HEK293 (cell line): Measurements from ENCODE around the gene FGD6.

Experiments
- CTCF ChIA-PET: fragments of 350-600 bp; formaldehyde crosslinking; extraction: SDS; loops from one replicate; lab custom pipeline; 2021; ENCODE audit warnings: antibody characterized with exemption; lab: Yijun Ruan, JAX
- POLR2A ChIA-PET: fragments of 300-600 bp; formaldehyde crosslinking; extraction: SDS; loops from one replicate; lab custom pipeline; 2020; ENCODE audit warnings: antibody characterized with exemption, inconsistent platforms; lab: Yijun Ruan, JAX
- H3K27ac ChIP-seq: fragments of 200-500 bp; sonication (Bioruptor generic); 2 replicates; pipeline ENCODE4 v1.5.1; 2014; ENCODE audit warnings: low read depth, low read length, control low read depth, inconsistent platforms; ENCODE audit errors: extremely low read depth
- H3K36me3 ChIP-seq, 2 experiments: fragments of 200-500 bp in 1 of 2; sonication (Bioruptor generic) in 1 of 2; 1 replicate in 1 of 2; 2 replicates in 1 of 2; pipeline ENCODE4 v1.5.1; 2014 to 2017; ENCODE audit warnings: inconsistent platforms in 2 of 2, low read length in 2 of 2; ENCODE audit not compliant: control insufficient read depth in 2 of 2, insufficient read depth in 1 of 2
- H3K4me1 ChIP-seq: fragments of 200-500 bp; sonication (Bioruptor generic); 2 replicates; pipeline ENCODE4 v1.5.1; 2014; ENCODE audit warnings: mild to moderate bottlenecking, low read length, inconsistent platforms; ENCODE audit not compliant: control insufficient read depth, insufficient read depth
- H3K4me3 ChIP-seq: 2 replicates; pipeline ENCODE4 v1.5.1; 2011; ENCODE audit warnings: low read depth, mild to moderate bottlenecking, control low read depth, low read length, moderate library complexity
- H3K9me3 ChIP-seq: fragments of 200-500 bp; sonication (Bioruptor generic); 2 replicates; pipeline ENCODE4 v1.5.1; 2014; ENCODE audit warnings: low read depth, low read length, inconsistent platforms; ENCODE audit not compliant: control insufficient read depth, insufficient read depth
- HOXA7 ChIP-seq: sonication (generic); formaldehyde crosslinking; IDR thresholded peaks from 2 replicates; pipeline ENCODE4 v1.8.1; 2022; ENCODE audit warnings: missing genetic modification reagents, borderline replicate concordance
- IKZF3 ChIP-seq: fragments of 450-650 bp; IDR thresholded peaks from 2 replicates; pipeline ENCODE4 v1.5.0; 2018; ENCODE audit warnings: missing biosample characterization, mild to moderate bottlenecking, missing genetic modification characterization, moderate library complexity
- YY1 ChIP-seq: fragments of 450-650 bp; formaldehyde crosslinking; IDR thresholded peaks from 2 replicates; pipeline ENCODE4 v1.5.1; 2018; ENCODE audit warnings: missing biosample characterization, missing genetic modification characterization
- ZBTB17 ChIP-seq: fragments of 450-650 bp; formaldehyde crosslinking; IDR thresholded peaks from 2 replicates; pipeline ENCODE4 v1.5.1; 2016; ENCODE audit warnings: missing biosample characterization, missing genetic modification characterization
- ZBTB20 ChIP-seq: fragments of 450-650 bp; formaldehyde crosslinking; IDR thresholded peaks from 2 replicates; pipeline ENCODE4 v1.5.1; 2016; ENCODE audit warnings: missing biosample characterization, missing genetic modification characterization
- ZBTB8A ChIP-seq: fragments of 450-650 bp; formaldehyde crosslinking; IDR thresholded peaks from 2 replicates; pipeline ENCODE4 v1.5.1; 2016; ENCODE audit warnings: missing biosample characterization, missing genetic modification characterization
- ZEB2 ChIP-seq: fragments of 450-650 bp; formaldehyde crosslinking; IDR thresholded peaks from 2 replicates; pipeline ENCODE4 v1.5.1; 2016; ENCODE audit warnings: missing biosample characterization, missing genetic modification characterization
- ZNF112 ChIP-seq: fragments of 450-650 bp; formaldehyde crosslinking; IDR thresholded peaks from 2 replicates; pipeline ENCODE4 v1.5.0; 2017; ENCODE audit warnings: missing biosample characterization, missing genetic modification characterization
- ZNF184 ChIP-seq: fragments of 450-650 bp; IDR thresholded peaks from 2 replicates; pipeline ENCODE4 v1.5.1; 2018; ENCODE audit warnings: missing biosample characterization, mild to moderate bottlenecking, missing genetic modification characterization
- ZNF23 ChIP-seq: fragments of 450-650 bp; formaldehyde crosslinking; IDR thresholded peaks from 2 replicates; pipeline ENCODE4 v1.5.1; 2016; ENCODE audit warnings: missing biosample characterization, missing genetic modification characterization, borderline replicate concordance
- ZNF311 ChIP-seq: fragments of 450-650 bp; formaldehyde crosslinking; IDR thresholded peaks from 2 replicates; pipeline ENCODE4 v1.5.1; 2017; ENCODE audit warnings: missing biosample characterization, missing genetic modification characterization, borderline replicate concordance
- ZNF366 ChIP-seq: fragments of 450-650 bp; formaldehyde crosslinking; conservative IDR thresholded peaks from 2 replicates; pipeline ENCODE4 v1.5.1; 2016; ENCODE audit warnings: missing biosample characterization, missing genetic modification characterization
- ZNF37A ChIP-seq: fragments of 450-650 bp; IDR thresholded peaks from 2 replicates; pipeline ENCODE4 v1.5.1; 2018; ENCODE audit warnings: missing biosample characterization, missing genetic modification characterization
- ZNF423 ChIP-seq: fragments of 450-650 bp; formaldehyde crosslinking; IDR thresholded peaks from 2 replicates; pipeline ENCODE4 v1.5.1; 2016; ENCODE audit warnings: missing biosample characterization, missing genetic modification characterization
- ZNF560 ChIP-seq: fragments of 450-650 bp; formaldehyde crosslinking; IDR thresholded peaks from 2 replicates; pipeline ENCODE4 v1.5.1; 2017; ENCODE audit warnings: missing biosample characterization, missing genetic modification characterization, borderline replicate concordance
- ZNF76 ChIP-seq: fragments of 450-650 bp; formaldehyde crosslinking; IDR thresholded peaks from 2 replicates; pipeline ENCODE4; 2016; ENCODE audit warnings: low read depth, missing biosample characterization, missing genetic modification characterization, borderline replicate concordance
- ZSCAN16 ChIP-seq: fragments of 450-650 bp; formaldehyde crosslinking; IDR thresholded peaks from 2 replicates; pipeline ENCODE4 v1.5.1; 2016; ENCODE audit warnings: missing biosample characterization, missing genetic modification characterization
- TF ChIP-seq, protein P1 (sequence below): fragments of 450-650 bp; formaldehyde crosslinking; IDR thresholded peaks from 2 replicates; pipeline ENCODE4 v1.5.1; 2016; ENCODE audit warnings: missing biosample characterization, missing genetic modification characterization
- TF ChIP-seq, protein P2 (sequence below): fragments of 450-650 bp; formaldehyde crosslinking; IDR thresholded peaks from 2 replicates; pipeline ENCODE4 v1.5.1; 2017; ENCODE audit warnings: missing biosample characterization, missing genetic modification characterization
- TF ChIP-seq, protein P3 (sequence below): fragments of 450-650 bp; formaldehyde crosslinking; IDR thresholded peaks from 2 replicates; pipeline ENCODE4 v1.5.1; 2016; ENCODE audit warnings: missing biosample characterization, missing genetic modification characterization
- TF ChIP-seq, protein P4 (sequence below): fragments of 450-650 bp; formaldehyde crosslinking; IDR thresholded peaks from 2 replicates; pipeline ENCODE4 v1.5.1; 2016; ENCODE audit warnings: missing biosample characterization, missing genetic modification characterization, low read depth

FGD6 gene

DNA sequence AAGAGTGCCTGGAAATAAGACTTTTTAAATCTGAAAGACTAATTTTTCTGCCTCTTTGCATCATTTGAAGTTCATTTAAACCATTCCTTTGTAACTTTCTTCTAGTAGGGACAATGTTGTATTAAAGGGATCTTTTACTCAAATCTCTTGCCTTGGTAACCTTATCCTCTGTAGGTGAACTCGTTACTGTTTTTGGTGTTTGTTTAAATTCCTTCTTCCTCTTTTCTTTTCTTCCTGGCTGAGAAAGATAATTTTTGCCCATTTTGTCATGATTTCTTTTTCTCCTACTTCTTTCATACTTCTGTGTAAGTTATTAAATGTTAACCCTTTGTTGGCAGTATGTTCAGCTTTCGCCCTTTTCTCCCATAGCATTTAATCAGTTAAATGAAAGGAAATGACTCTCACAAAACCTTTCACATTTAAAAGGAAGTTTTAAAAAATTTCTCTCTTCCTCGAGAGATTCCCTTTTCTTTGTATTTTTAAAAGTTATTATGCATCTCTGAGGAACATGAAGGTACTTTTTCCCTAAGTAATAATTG, 10.6 kb upstream of the FGD6 start (continued):
- TF ChIP-seq, protein P1, sequence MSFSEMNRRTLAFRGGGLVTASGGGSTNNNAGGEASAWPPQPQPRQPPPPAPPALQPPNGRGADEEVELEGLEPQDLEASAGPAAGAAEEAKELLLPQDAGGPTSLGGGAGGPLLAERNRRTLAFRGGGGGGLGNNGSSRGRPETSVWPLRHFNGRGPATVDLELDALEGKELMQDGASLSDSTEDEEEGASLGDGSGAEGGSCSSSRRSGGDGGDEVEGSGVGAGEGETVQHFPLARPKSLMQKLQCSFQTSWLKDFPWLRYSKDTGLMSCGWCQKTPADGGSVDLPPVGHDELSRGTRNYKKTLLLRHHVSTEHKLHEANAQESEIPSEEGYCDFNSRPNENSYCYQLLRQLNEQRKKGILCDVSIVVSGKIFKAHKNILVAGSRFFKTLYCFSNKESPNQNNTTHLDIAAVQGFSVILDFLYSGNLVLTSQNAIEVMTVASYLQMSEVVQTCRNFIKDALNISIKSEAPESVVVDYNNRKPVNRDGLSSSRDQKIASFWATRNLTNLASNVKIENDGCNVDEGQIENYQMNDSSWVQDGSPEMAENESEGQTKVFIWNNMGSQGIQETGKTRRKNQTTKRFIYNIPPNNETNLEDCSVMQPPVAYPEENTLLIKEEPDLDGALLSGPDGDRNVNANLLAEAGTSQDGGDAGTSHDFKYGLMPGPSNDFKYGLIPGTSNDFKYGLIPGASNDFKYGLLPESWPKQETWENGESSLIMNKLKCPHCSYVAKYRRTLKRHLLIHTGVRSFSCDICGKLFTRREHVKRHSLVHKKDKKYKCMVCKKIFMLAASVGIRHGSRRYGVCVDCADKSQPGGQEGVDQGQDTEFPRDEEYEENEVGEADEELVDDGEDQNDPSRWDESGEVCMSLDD, result no peak
- TF ChIP-seq, protein P2, sequence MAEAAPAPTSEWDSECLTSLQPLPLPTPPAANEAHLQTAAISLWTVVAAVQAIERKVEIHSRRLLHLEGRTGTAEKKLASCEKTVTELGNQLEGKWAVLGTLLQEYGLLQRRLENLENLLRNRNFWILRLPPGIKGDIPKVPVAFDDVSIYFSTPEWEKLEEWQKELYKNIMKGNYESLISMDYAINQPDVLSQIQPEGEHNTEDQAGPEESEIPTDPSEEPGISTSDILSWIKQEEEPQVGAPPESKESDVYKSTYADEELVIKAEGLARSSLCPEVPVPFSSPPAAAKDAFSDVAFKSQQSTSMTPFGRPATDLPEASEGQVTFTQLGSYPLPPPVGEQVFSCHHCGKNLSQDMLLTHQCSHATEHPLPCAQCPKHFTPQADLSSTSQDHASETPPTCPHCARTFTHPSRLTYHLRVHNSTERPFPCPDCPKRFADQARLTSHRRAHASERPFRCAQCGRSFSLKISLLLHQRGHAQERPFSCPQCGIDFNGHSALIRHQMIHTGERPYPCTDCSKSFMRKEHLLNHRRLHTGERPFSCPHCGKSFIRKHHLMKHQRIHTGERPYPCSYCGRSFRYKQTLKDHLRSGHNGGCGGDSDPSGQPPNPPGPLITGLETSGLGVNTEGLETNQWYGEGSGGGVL (tag by site-specific recombination), result no peak
- TF ChIP-seq ZBTB17 (tag by site-specific recombination) (no peak), ZNF560 (tag by site-specific recombination) (no peak), ZEB2 (peak; percentile 23; the same call in 1 of the 2 replicates), ZNF423 (tag by site-specific recombination) (no peak), ZNF112 (tag by site-specific recombination) (no peak)

DNA sequence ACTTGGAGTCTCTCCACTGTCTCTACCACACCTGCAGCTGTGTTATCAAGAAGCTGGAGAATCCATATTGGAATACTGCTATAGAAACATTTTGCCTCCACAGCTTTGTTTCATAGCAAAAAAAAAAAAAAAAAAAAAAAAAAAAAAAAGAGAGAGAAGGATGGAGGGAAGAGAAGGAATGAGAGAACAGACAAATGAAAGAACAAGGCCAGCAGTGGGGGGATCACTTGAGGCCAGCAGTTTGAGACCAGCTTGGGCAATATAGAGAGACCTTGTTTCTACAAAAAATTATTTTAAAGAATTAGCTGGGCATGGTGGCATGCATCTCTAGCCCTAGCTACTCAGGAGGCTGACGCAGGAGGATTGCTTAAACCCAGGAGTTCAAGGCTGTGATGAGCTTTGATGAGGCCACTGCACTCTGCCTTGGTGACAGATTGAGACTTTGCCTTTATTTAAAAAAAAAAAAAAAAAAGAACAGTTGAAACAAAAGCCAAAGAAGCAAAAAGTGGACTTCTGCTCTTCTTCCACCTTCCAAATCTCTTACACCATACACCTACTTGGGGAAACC, 8.5 kb upstream of the FGD6 start:
- Histone ChIP-seq H3K4me1 (peaks cover 10% of the 10 kb centered on the region), H3K27ac (no peak overlapping the region), H3K4me3 (no peak overlapping the region), H3K9me3 (no peaks in the 10 kb centered on the region), H3K36me3 (peaks cover 4 to 12% of the 10 kb centered on the region in 2 experiments; a peak in 2 of 3 replicates)
- ChIA-PET POLR2A (interaction anchor here (1.3 kb wide), 1 partner anchor 248 kb away, joined by 3 read pairs; no protein-coding TSS in a partner anchor), CTCF (no interaction called here)
- no peak for TF ChIP-seq ZNF311 (tag by site-specific recombination)
- TF ChIP-seq, protein P3, sequence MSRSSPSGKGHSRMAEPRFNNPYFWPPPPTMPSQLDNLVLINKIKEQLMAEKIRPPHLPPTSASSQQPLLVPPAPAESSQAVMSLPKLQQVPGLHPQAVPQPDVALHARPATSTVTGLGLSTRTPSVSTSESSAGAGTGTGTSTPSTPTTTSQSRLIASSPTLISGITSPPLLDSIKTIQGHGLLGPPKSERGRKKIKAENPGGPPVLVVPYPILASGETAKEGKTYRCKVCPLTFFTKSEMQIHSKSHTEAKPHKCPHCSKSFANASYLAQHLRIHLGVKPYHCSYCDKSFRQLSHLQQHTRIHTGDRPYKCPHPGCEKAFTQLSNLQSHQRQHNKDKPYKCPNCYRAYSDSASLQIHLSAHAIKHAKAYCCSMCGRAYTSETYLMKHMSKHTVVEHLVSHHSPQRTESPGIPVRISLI, result 0 out of 2 replicates have a peak, but pooled peaks have one; percentile 54
- peak; percentile 57 for TF ChIP-seq ZNF366 (tag by site-specific recombination)

DNA sequence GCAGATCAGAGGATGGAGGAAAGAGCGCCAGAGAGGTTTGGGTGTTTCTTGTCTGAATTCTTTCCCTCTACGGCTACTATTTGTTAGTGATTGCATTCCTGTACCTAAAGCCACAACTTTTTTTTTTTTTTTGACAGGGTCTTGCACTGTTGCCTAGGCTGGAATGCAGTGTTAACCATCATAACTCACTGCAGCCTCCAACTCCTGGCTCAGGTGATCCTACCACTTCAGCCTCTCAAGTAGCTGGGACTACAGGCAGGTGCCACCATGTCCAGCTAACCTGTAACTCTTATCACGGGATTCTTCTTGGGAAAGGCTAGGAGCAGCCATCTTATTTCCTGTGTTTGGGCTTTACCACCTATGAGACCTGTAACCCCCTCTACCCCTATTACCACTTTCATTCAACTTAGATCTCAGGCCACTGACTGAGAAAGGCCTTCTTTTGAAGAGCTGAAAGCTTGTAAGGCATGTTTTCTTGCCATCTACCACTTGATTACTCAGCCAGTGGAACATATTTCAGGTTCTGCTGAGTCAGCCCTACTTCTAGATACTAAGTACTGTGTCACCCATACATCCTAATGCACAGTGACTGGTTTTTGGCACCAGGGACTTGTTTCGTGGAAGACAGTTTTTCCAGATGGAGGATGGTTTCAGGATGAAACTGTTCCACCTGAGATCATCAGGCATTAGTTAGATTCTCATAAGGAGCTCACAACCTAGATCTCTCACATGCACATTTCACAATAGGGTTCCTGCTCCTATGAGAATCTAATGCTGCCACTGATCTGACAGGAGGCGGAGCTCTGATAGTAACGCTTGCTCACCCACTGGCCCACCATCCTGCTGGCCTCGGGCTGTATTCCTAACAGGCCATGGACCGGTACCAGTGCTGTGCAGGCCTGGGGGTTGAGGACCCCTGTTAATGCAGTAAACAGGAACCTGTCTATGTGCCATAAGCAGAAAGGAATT, 7.2 kb upstream of the FGD6 start:
- no peak for TF ChIP-seq ZNF76 (tag by site-specific recombination)
- no peak for TF ChIP-seq ZSCAN16 (tag by site-specific recombination)
- TF ChIP-seq ZBTB8A (tag by site-specific recombination), result no peak
- no peak for TF ChIP-seq IKZF3 (tag by site-specific recombination)
- TF ChIP-seq YY1 (tag by site-specific recombination), result no peak
- TF ChIP-seq, protein P4, sequence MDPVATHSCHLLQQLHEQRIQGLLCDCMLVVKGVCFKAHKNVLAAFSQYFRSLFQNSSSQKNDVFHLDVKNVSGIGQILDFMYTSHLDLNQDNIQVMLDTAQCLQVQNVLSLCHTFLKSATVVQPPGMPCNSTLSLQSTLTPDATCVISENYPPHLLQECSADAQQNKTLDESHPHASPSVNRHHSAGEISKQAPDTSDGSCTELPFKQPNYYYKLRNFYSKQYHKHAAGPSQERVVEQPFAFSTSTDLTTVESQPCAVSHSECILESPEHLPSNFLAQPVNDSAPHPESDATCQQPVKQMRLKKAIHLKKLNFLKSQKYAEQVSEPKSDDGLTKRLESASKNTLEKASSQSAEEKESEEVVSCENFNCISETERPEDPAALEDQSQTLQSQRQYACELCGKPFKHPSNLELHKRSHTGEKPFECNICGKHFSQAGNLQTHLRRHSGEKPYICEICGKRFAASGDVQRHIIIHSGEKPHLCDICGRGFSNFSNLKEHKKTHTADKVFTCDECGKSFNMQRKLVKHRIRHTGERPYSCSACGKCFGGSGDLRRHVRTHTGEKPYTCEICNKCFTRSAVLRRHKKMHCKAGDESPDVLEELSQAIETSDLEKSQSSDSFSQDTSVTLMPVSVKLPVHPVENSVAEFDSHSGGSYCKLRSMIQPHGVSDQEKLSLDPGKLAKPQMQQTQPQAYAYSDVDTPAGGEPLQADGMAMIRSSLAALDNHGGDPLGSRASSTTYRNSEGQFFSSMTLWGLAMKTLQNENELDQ (tag by site-specific recombination), result no peak
- TF ChIP-seq ZNF23 (tag by site-specific recombination), result no peak
- TF ChIP-seq ZNF184, result no peak
- no peak for TF ChIP-seq ZBTB20 (tag by site-specific recombination)
- TF ChIP-seq HOXA7 (CRISPR knock-in tag), result no peak
- TF ChIP-seq ZNF37A (tag by site-specific recombination), result no peak
- Histone ChIP-seq H3K36me3 (peaks cover 4 to 15% of the 10 kb centered on the region in 2 experiments; a peak in 2 of 3 replicates), H3K27ac (no peak overlapping the region), H3K4me3 (no peak overlapping the region), H3K4me1 (peaks cover 6% of the 10 kb centered on the region; the same call in 1 of the 2 replicates), H3K9me3 (no peaks in the 10 kb centered on the region)
- CTCF ChIA-PET, result no interaction called here
- POLR2A ChIA-PET, result interaction anchor here (0.9 to 1.3 kb wide), 2 partner anchors 25 to 249 kb away, joined by 3 to 5 read pairs; no protein-coding TSS in a partner anchor
